ENCODE data around the gene TTC38. TPM values are rescaled to one million over a fixed set of nuclear protein-coding genes. Genes with fewer than 3 reads are reported as not detected.

The TTC38 gene
- total RNA-seq, 1 experiment from 2014 or later, result 26.8 TPM

GRCh38 chr22:46280063-46280817 lies 12.4 kb downstream of the TTC38 start:
- CTCF ChIA-PET, result no interaction called here
- POLR2A ChIA-PET (ENCODE audit: unreplicated experiment), result no interaction called here

GRCh38 chr22:46280999-46281623 lies 13.3 kb downstream of the TTC38 start:
- CTCF ChIA-PET, result no interaction called here
- Histone ChIP-seq H2AFZ (ENCODE audit: low read length) (no peak overlapping the region), H3K27me3 (ENCODE audit: low read length) (no peaks in the 10 kb centered on the region), H3K79me2 (ENCODE audit: low read length) (no peaks in the 10 kb centered on the region), H3K9me2 (replicated peaks; ENCODE audit: low read length) (no peaks in the 10 kb centered on the region), H3K9me3 (ENCODE audit: low read length) (no peaks in the 10 kb centered on the region), H3K4me2 (ENCODE audit: low read length) (no peak overlapping the region), H3F3A (ENCODE audit: low read length, unreplicated experiment) (no peaks in the 10 kb centered on the region), H3K4me1 (ENCODE audit: insufficient read depth, low read length) (no peaks in the 10 kb centered on the region), H3K9ac (ENCODE audit: low read length) (no peak overlapping the region), H3K27ac (ENCODE audit: low read length) (no peak overlapping the region), H4K20me1 (ENCODE audit: low read length) (no peaks in the 10 kb centered on the region), H3K36me3 (ENCODE audit: low read depth, low read length) (peaks cover 1% of the 10 kb centered on the region; the same call in 1 of the 2 replicates), H3K4me3 (ENCODE audit: low read length) (no peak overlapping the region)
- DNase-seq (no peak), ATAC-seq (no peak)
- no TSS peak for BruUV-seq (replicated peaks)
- TF ChIP-seq EZH2 (IDR thresholded peaks at IDR 0.05; ENCODE audit: low read length, unreplicated experiment), result no peak
- TF ChIP-seq EZH2phosphoT487 (IDR thresholded peaks at IDR 0.05; ENCODE audit: borderline replicate concordance, low read length), result no peak
- no peak for TF ChIP-seq CTCF (conservative IDR thresholded peaks at IDR 0.05; ENCODE audit: low read depth, low read length)
- intact Hi-C loops (cut with micrococcal nuclease), result no loop called here
- POLR2A ChIA-PET (ENCODE audit: unreplicated experiment), result no interaction called here

More at GRCh38 chr22:46280063-46280817, 12.4 kb downstream of the TTC38 start:
- TF ChIP-seq CTCF (conservative IDR thresholded peaks at IDR 0.05; ENCODE audit: low read depth, low read length), result no peak
- no peak for TF ChIP-seq EZH2 (IDR thresholded peaks at IDR 0.05; ENCODE audit: low read length, unreplicated experiment)
- no peak for TF ChIP-seq EZH2phosphoT487 (IDR thresholded peaks at IDR 0.05; ENCODE audit: borderline replicate concordance, low read length)
- Histone ChIP-seq H3F3A (ENCODE audit: low read length, unreplicated experiment) (no peaks in the 10 kb centered on the region), H3K27ac (ENCODE audit: low read length) (no peak overlapping the region), H3K9me2 (replicated peaks; ENCODE audit: low read length) (no peaks in the 10 kb centered on the region), H3K9ac (ENCODE audit: low read length) (no peak overlapping the region), H3K27me3 (ENCODE audit: low read length) (no peaks in the 10 kb centered on the region), H3K4me3 (ENCODE audit: low read length) (no peak overlapping the region), H3K79me2 (ENCODE audit: low read length) (no peaks in the 10 kb centered on the region), H3K36me3 (ENCODE audit: low read depth, low read length) (peaks cover 4% of the 10 kb centered on the region; the same call in 1 of the 2 replicates), H3K4me2 (ENCODE audit: low read length) (no peak overlapping the region), H4K20me1 (ENCODE audit: low read length) (no peaks in the 10 kb centered on the region), H3K9me3 (ENCODE audit: low read length) (no peaks in the 10 kb centered on the region), H3K4me1 (ENCODE audit: insufficient read depth, low read length) (no peaks in the 10 kb centered on the region), H2AFZ (ENCODE audit: low read length) (no peak overlapping the region)
- DNase-seq (no peak), ATAC-seq (no peak)
- BruUV-seq (replicated peaks), result no TSS peak
- intact Hi-C loops (cut with micrococcal nuclease), result no loop called here

Data from PC-3 (cell line).